CD14-positive monocyte (primary cell): ENCODE results near the gene TRIM45. TPM values are rescaled to one million over a fixed set of nuclear protein-coding genes. Genes with fewer than 3 reads are reported as not detected.

Experiments used
- DNase-seq, 3 donors: peaks; one replicate each; pipeline ENCODE4 v3.0.0-alpha.2; 2011 to 2022
- H2AFZ ChIP-seq: 2 replicates; pipeline ENCODE4 v1.6.0; 2012; ENCODE audit warnings: mild to moderate bottlenecking, low read depth, low read length, inconsistent platforms; ENCODE audit not compliant: insufficient read depth, poor library complexity, severe bottlenecking
- H3K27ac ChIP-seq, 2 donors: 1 replicate in 1 of 2; 2 replicates in 1 of 2; pipeline ENCODE4 v1.5.1; 2012 to 2013; ENCODE audit warnings: low read length in 2 of 2, control low read depth in 1 of 2, inconsistent platforms in 1 of 2, low read depth in 1 of 2, mild to moderate bottlenecking in 1 of 2
- H3K27me3 ChIP-seq, 2 donors: one replicate each; pipeline versions ENCODE4 v1.6.0 to v1.6.1; 2011 to 2013; ENCODE audit warnings: low read length in 2 of 2; ENCODE audit not compliant: control insufficient read depth in 2 of 2, insufficient read depth in 2 of 2
- H3K36me3 ChIP-seq, 2 donors: replicated peaks in 1 of 2; 1 replicate in 1 of 2; 2 replicates in 1 of 2; pipeline versions ENCODE4 v1.5.1 to v1.6.1; 2012 to 2013; ENCODE audit warnings: low read length in 2 of 2, control low read depth in 1 of 2, inconsistent platforms in 1 of 2, mild to moderate bottlenecking in 1 of 2; ENCODE audit not compliant: insufficient read depth in 2 of 2, control insufficient read depth in 1 of 2
- H3K4me1 ChIP-seq, 2 donors: 1 replicate in 1 of 2; 2 replicates in 1 of 2; pipeline versions ENCODE4 v1.5.1 to v1.6.1; 2012 to 2013; ENCODE audit warnings: low read length in 2 of 2, control low read depth in 1 of 2, inconsistent platforms in 1 of 2, mild to moderate bottlenecking in 1 of 2, moderate library complexity in 1 of 2; ENCODE audit not compliant: insufficient read depth in 2 of 2, control insufficient read depth in 1 of 2
- H3K4me2 ChIP-seq: replicated peaks from 2 replicates; pipeline ENCODE3; 2012; ENCODE audit warnings: low read length, moderate library complexity, mild to moderate bottlenecking; ENCODE audit not compliant: poor library complexity, severe bottlenecking; ENCODE audit errors: extremely low read depth
- H3K4me3 ChIP-seq, 3 experiments: fragments of 200-600 bp in 1 of 3; sonication (generic) in 1 of 3; replicated peaks in 1 of 3; 1 replicate in 2 of 3; 2 replicates in 1 of 3; pipeline ENCODE4 v1.5.1; 2011 to 2013; ENCODE audit warnings: low read length in 3 of 3, mild to moderate bottlenecking in 3 of 3, control low read depth in 2 of 3, low read depth in 2 of 3, inconsistent platforms in 1 of 3, moderate library complexity in 1 of 3
- H3K79me2 ChIP-seq: 2 replicates; pipeline ENCODE4 v1.6.0; 2012; ENCODE audit warnings: mild to moderate bottlenecking, control low read depth, inconsistent platforms, low read length, moderate library complexity; ENCODE audit not compliant: insufficient read depth
- H3K9ac ChIP-seq: 2 replicates; pipeline ENCODE4 v1.6.0; 2017; ENCODE audit warnings: low read length, mild to moderate bottlenecking; ENCODE audit not compliant: insufficient read depth, poor library complexity, severe bottlenecking
- H3K9me3 ChIP-seq, 2 donors: replicated peaks in 1 of 2; 1 replicate in 1 of 2; 2 replicates in 1 of 2; pipeline versions ENCODE4 v1.5.1 to v1.6.1; 2012 to 2013; ENCODE audit warnings: low read length in 2 of 2, control low read depth in 1 of 2; ENCODE audit not compliant: control insufficient read depth in 1 of 2, insufficient read depth in 1 of 2
- H4K20me1 ChIP-seq: 2 replicates; pipeline ENCODE4 v1.6.0; 2012; ENCODE audit warnings: mild to moderate bottlenecking, low read length, control low read depth, moderate library complexity; ENCODE audit not compliant: insufficient read depth
- H3K27ac Mint-ChIP-seq, 7 donors: one replicate each; pipeline ENCODE4 v1.8.0; 2020; ENCODE audit warnings: mild to moderate bottlenecking in 7 of 7, mixed read lengths in 7 of 7, moderate library complexity in 6 of 7, inconsistent platforms in 2 of 7
- H3K27me3 Mint-ChIP-seq, 3 donors: one replicate each; pipeline ENCODE4 v1.8.0; 2021 to 2022; ENCODE audit warnings: low read depth in 3 of 3, mild to moderate bottlenecking in 3 of 3, mixed read lengths in 3 of 3, moderate library complexity in 3 of 3, inconsistent platforms in 1 of 3
- H3K36me3 Mint-ChIP-seq, 2 donors: one replicate each; pipeline ENCODE4 v1.8.0; 2020; ENCODE audit warnings: mixed read lengths in 2 of 2, inconsistent platforms in 1 of 2, mild to moderate bottlenecking in 1 of 2
- H3K4me1 Mint-ChIP-seq: one replicate; pipeline ENCODE4 v1.8.0; 2020; ENCODE audit warnings: mild to moderate bottlenecking, mixed read lengths
- H3K4me3 Mint-ChIP-seq, 2 donors: one replicate each; pipeline ENCODE4 v1.8.0; 2020; ENCODE audit warnings: mild to moderate bottlenecking in 2 of 2, mixed read lengths in 2 of 2, moderate library complexity in 1 of 2
- H3K9me3 Mint-ChIP-seq, 7 donors: one replicate each; pipeline ENCODE4 v1.8.0; 2020 to 2022; ENCODE audit warnings: mixed read lengths in 7 of 7, mild to moderate bottlenecking in 6 of 7, moderate library complexity in 6 of 7, inconsistent platforms in 2 of 7
- WGBS: methylation state at CpG from one replicate; pipeline ENCODE4 v1.1.5; 2013; ENCODE audit warnings: missing lambda C conversion rate; ENCODE audit not compliant: insufficient coverage; 5-methylcytosine and 5-hydroxymethylcytosine counted together
- intact Hi-C, 2 donors: fragments of 100-400 bp; cut with micrococcal nuclease; formaldehyde crosslinking; loops; one replicate each; pipeline versions ENCODE4 v1.15.0 to v1.15.1; 2023
- polyA plus RNA-seq, 3 donors: library from polyadenylated mRNA; depleted of rRNA in 1 of 3; unstranded in 2 of 3; stranded (reverse) in 1 of 3; fragments of 300-500 nt in 2 of 3; fragments of >200 nt in 1 of 3; fragmentation: Illumina TruSeq in 2 of 3; gene quantifications; 1 replicate in 2 of 3; 2 replicates in 1 of 3; pipeline ENCODE4 v1.2.3, GENCODE V29; 2012 to 2021
- TF ChIP-seq, protein P1 (sequence below): fragments of 200-600 bp; IDR thresholded peaks from one replicate; pipeline ENCODE4 v1.8.0; 2022; ENCODE audit warnings: antibody characterized with exemption, mild to moderate bottlenecking

TRIM45 gene
- polyA plus RNA-seq, 3 donors = 0.85 to 1.4 TPM; not detected in 1

- Mint-ChIP-seq H3K4me1 (no peaks in the 10 kb centered on the region), H3K9me3 (peaks cover 0 to 1% (median 0%) of the 10 kb centered on the region in 7 donors), H3K27me3 (peaks cover 1 to 8% (median 7%) of the 10 kb centered on the region in 3 donors), H3K4me3 (no peak overlapping the region), H3K27ac (no peak overlapping the region), H3K36me3 (no peaks in the 10 kb centered on the region)
- Histone ChIP-seq H2AFZ (no peak overlapping the region), H3K27me3 (no peaks in the 10 kb centered on the region), H3K9ac (no peak overlapping the region), H3K79me2 (no peaks in the 10 kb centered on the region), H3K36me3 (no peaks in the 10 kb centered on the region), H3K4me1 (no peaks in the 10 kb centered on the region), H3K9me3 (no peaks in the 10 kb centered on the region), H3K4me2 (no peak overlapping the region), H3K4me3 (no peak overlapping the region), H3K27ac (no peak overlapping the region), H4K20me1 (no peaks in the 10 kb centered on the region)
- DNase-seq = no peak
- TF ChIP-seq, protein P1, sequence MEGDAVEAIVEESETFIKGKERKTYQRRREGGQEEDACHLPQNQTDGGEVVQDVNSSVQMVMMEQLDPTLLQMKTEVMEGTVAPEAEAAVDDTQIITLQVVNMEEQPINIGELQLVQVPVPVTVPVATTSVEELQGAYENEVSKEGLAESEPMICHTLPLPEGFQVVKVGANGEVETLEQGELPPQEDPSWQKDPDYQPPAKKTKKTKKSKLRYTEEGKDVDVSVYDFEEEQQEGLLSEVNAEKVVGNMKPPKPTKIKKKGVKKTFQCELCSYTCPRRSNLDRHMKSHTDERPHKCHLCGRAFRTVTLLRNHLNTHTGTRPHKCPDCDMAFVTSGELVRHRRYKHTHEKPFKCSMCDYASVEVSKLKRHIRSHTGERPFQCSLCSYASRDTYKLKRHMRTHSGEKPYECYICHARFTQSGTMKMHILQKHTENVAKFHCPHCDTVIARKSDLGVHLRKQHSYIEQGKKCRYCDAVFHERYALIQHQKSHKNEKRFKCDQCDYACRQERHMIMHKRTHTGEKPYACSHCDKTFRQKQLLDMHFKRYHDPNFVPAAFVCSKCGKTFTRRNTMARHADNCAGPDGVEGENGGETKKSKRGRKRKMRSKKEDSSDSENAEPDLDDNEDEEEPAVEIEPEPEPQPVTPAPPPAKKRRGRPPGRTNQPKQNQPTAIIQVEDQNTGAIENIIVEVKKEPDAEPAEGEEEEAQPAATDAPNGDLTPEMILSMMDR = no peak
- intact Hi-C loops = no loop called here
- WGBS = 100% methylated on average over 1 of the region's 2 CpGs
Observed at GRCh38 chr1:117135329-117135728, 13.8 kb upstream of the TRIM45 start.

- 71% methylated on average over 1 of the region's 4 CpGs for WGBS
- H3K9me3 Mint-ChIP-seq = no peaks in the 10 kb centered on the region
- H3K27me3 Mint-ChIP-seq = peaks cover 0 to 10% (median 6%) of the 10 kb centered on the region in 3 donors
- H3K4me3 Mint-ChIP-seq = no peak overlapping the region
- Histone ChIP-seq H3K4me1 (no peaks in the 10 kb centered on the region), H4K20me1 (no peaks in the 10 kb centered on the region), H3K4me3 (no peak overlapping the region), H3K36me3 (no peaks in the 10 kb centered on the region), H2AFZ (no peak overlapping the region), H3K9me3 (no peaks in the 10 kb centered on the region), H3K9ac (no peak overlapping the region), H3K79me2 (no peaks in the 10 kb centered on the region), H3K27me3 (no peaks in the 10 kb centered on the region), H3K4me2 (no peak overlapping the region), H3K27ac (no peak overlapping the region)
- TF ChIP-seq, protein P1 = no peak
- peaks cover 4% of the 10 kb centered on the region for H3K4me1 Mint-ChIP-seq
- intact Hi-C loops = no loop called here
- H3K36me3 Mint-ChIP-seq = no peaks in the 10 kb centered on the region
- H3K27ac Mint-ChIP-seq = no peak overlapping the region
- DNase-seq = no peak
Observed at GRCh38 chr1:117130526-117130925, 9.0 kb upstream of the TRIM45 start.
